ENCODE data around the gene PRXL2B.
"Not testable (repeated sequence)": the region's sequence is repeated elsewhere in the genome, so short reads cannot be mapped to it uniquely, and the experiment has no call there.

Gene PRXL2B

GRCh38 chr1:2551544-2551943 lies 35.0 kb upstream of the PRXL2B start:
- DNase-seq, result not testable (repeated sequence)

GRCh38 chr1:2552189-2552588 lies 34.4 kb upstream of the PRXL2B start:
- DNase-seq, result no peak

GRCh38 chr1:2553076-2553475 lies 33.5 kb upstream of the PRXL2B start:
- DNase-seq, result not testable (repeated sequence)

- DNase-seq, result no peak
These were observed 32.5 kb upstream of the PRXL2B start for GRCh38 chr1:2553871-2554620.

GRCh38 chr1:2554621-2555387 lies 31.8 kb upstream of the PRXL2B start:
- no peak for DNase-seq

- DNase-seq, result no peak
These were observed 30.8 kb upstream of the PRXL2B start for GRCh38 chr1:2555634-2556276.

GRCh38 chr1:2556277-2556677 lies 30.3 kb upstream of the PRXL2B start, which contains the start of gene TNFRSF14:
TNFRSF14 (plus strand) TSS chr1:2556371; CDS start chr1:2556665, 294 bp downstream.
- DNase-seq, result peak; percentile 50

- DNase-seq, result no peak
These were observed 29.7 kb upstream of the PRXL2B start for GRCh38 chr1:2556678-2557481.

- no peak for DNase-seq
These were observed 28.8 kb upstream of the PRXL2B start for GRCh38 chr1:2557482-2558400.

GRCh38 chr1:2558420-2558819 lies 28.2 kb upstream of the PRXL2B start:
- no peak for DNase-seq

- no peak for DNase-seq
These were observed 27.7 kb upstream of the PRXL2B start for GRCh38 chr1:2558861-2559260.

GRCh38 chr1:2559509-2560298 lies 26.9 kb upstream of the PRXL2B start:
- DNase-seq, result no peak

GRCh38 chr1:2560299-2561073 lies 26.1 kb upstream of the PRXL2B start:
- no peak for DNase-seq

GRCh38 chr1:2561446-2561845 lies 25.1 kb upstream of the PRXL2B start:
- DNase-seq, result no peak

GRCh38 chr1:2561898-2562895 lies 24.4 kb upstream of the PRXL2B start:
- no peak for DNase-seq

GRCh38 chr1:2563205-2563604 lies 23.4 kb upstream of the PRXL2B start:
- no peak for DNase-seq

GRCh38 chr1:2564006-2564814 lies 22.4 kb upstream of the PRXL2B start:
- DNase-seq, result no peak
